GM12865 (cell line): ENCODE data around the gene MDM4.

Source experiments
- DNase-seq: peaks from one replicate; pipeline ENCODE4 v3.0.0; 2010; ENCODE audit warnings: low read depth
- H3K4me3 ChIP-seq: 2 replicates; pipeline ENCODE4 v1.5.1; 2011; ENCODE audit warnings: mild to moderate bottlenecking, low read depth, low read length, control low read depth
- CTCF ChIP-seq: IDR thresholded peaks from 2 replicates; pipeline ENCODE4 v1.5.1; 2011; ENCODE audit warnings: low read length, control low read depth, low read depth, inconsistent platforms; ENCODE audit not compliant: insufficient read depth; ENCODE audit errors: missing control alignments

MDM4 gene

DNA sequence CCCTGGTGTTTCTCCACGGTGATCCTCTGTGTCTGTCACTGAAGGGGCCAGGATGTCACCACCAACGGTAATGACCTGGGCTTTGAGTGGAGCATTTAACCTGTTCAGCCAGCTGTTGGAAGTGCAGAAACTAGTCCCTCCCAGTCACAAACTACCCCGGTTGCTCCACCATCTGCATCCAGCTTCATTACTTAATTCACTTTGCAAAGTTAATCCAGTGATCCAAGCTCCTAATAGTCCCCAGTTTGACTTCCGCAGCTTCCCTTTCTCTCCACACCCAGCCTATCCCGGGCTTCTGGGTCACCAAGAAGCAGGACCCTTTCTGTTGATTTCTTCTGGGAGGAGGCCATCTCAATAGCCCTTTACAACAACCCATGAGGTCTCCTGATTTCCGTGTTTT is 63.5 kb downstream of the MDM4 start:
- peak overlapping the region; percentile 56 for H3K4me3 ChIP-seq
- no peak for DNase-seq
- TF ChIP-seq CTCF = no peak

- no peak for DNase-seq
- H3K4me3 ChIP-seq = no peak overlapping the region
- TF ChIP-seq CTCF = no peak
Measured at GRCh38 chr1:204580862-204581261, 64.7 kb downstream of the MDM4 start.

DNA sequence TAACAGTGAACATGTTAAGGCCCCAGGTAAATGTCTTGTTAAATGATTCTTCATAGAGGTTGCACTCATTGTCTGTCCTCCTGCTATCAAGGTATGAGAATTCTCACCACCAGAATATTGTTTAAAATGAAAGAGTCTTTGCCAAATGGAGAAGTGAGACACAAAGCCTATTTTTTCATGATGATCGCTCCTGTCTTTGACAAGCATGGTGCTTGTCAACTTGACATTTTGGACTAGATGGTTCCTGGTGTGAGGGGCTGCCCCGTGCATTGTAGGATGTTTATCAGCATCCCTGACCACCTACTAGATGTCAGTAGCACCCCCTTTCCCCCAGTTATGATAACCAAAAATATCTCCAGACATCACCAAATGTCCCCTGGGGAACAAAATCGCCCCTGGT is 65.6 kb downstream of the MDM4 start:
- no peak overlapping the region for H3K4me3 ChIP-seq
- DNase-seq = no peak
- no peak for TF ChIP-seq CTCF

GRCh38 chr1:204583909-204584632 is 67.9 kb downstream of the MDM4 start:
- no peak overlapping the region for H3K4me3 ChIP-seq
- TF ChIP-seq CTCF = no peak
- DNase-seq = no peak

GRCh38 chr1:204584699-204585372 is 68.6 kb downstream of the MDM4 start:
- H3K4me3 ChIP-seq = no peak overlapping the region
- DNase-seq = peak; percentile 61
- no peak for TF ChIP-seq CTCF

- no peak overlapping the region for H3K4me3 ChIP-seq
- no peak for TF ChIP-seq CTCF
- no peak for DNase-seq
Measured at GRCh38 chr1:204587621-204588020, 71.4 kb downstream of the MDM4 start.
